Effector memory CD8-positive, alpha-beta T cell (primary cell): Measurements from ENCODE around the gene DOCK3.
"Not testable (repeated sequence)": the region's sequence is repeated elsewhere in the genome, so short reads cannot be mapped to it uniquely, and the experiment has no call there.

Experiments
- ATAC-seq: fragments of 150-1000 bp; cut with Tn5 transposase; replicated peaks from 2 replicates; pipeline ENCODE4 v1.10.0; 2021; ENCODE audit warnings: mild to moderate bottlenecking, moderate library complexity
- DNase-seq, 3 experiments: peaks; one replicate each; pipeline ENCODE4 v3.0.0; 2021
- H3K27ac Mint-ChIP-seq, 2 donors: one replicate each; pipeline ENCODE4 v1.8.0; 2022; ENCODE audit warnings: mild to moderate bottlenecking in 2 of 2, mixed read lengths in 2 of 2, moderate library complexity in 2 of 2
- H3K27me3 Mint-ChIP-seq, 2 donors: one replicate each; pipeline ENCODE4 v1.8.0; 2022; ENCODE audit warnings: mixed read lengths in 2 of 2
- H3K36me3 Mint-ChIP-seq: one replicate; pipeline ENCODE4 v1.8.0; 2022; ENCODE audit warnings: mild to moderate bottlenecking, moderate library complexity, mixed read lengths; ENCODE audit not compliant: insufficient read depth
- H3K4me1 Mint-ChIP-seq, 2 donors: one replicate each; pipeline ENCODE4 v1.8.0; 2022; ENCODE audit warnings: low read depth in 2 of 2, mixed read lengths in 2 of 2
- H3K4me3 Mint-ChIP-seq, 2 donors: one replicate each; pipeline ENCODE4 v1.8.0; 2022; ENCODE audit warnings: mild to moderate bottlenecking in 2 of 2, mixed read lengths in 2 of 2, moderate library complexity in 2 of 2
- H3K9me3 Mint-ChIP-seq, 2 donors: one replicate each; pipeline ENCODE4 v1.8.0; 2022; ENCODE audit warnings: mixed read lengths in 2 of 2

DOCK3 gene

DNA sequence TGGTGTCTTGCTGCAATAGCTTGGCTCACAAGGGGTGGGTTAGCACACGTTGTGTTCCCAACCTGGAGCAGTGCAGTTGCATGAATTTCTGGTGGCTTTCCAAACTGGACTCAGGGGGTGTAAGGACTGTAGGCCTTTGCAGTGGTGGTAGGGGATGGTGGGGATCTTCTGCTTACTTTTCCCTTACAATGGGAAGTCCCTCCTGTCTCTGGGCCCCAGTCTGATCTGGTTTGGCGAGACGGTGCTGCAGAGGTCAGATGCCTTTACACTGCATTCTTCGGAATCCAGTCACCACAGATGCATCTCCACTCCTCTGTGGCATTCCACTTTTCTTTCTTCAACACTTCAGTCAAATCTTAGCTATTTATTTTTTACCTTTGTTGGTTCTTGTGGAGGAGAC is 132.1 kb downstream of the DOCK3 start:
- Mint-ChIP-seq H3K4me1 (no peaks in the 10 kb centered on the region), H3K27ac (no peak overlapping the region), H3K4me3 (no peak overlapping the region), H3K27me3 (peaks cover 17 to 31% of the 10 kb centered on the region in 2 donors), H3K9me3 (no peaks in the 10 kb centered on the region), H3K36me3 (peaks cover 4% of the 10 kb centered on the region)
- ATAC-seq (no peak), DNase-seq (no peak)

DNA sequence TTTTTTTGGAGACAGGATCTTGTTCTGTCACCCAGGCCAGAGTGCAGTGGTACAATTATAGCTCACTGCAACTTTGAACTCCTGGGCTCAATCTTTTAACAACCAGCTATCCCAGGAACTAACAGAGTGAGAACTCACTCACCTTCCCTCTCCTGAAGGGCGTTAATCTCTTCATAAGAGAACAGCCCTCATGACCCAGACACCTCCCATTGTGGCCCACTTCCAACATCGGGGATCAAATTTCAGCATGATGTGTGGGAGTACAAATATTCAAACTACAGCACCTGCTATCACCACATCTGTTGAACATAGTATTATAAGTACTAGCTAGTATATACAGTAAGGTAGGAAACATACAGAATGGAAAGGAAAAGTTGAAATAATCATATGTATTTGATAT is 132.5 kb downstream of the DOCK3 start:
- ATAC-seq = no peak
- Mint-ChIP-seq H3K9me3 (no peaks in the 10 kb centered on the region), H3K27me3 (peaks cover 17 to 31% of the 10 kb centered on the region in 2 donors), H3K27ac (no peak overlapping the region), H3K4me1 (no peaks in the 10 kb centered on the region), H3K36me3 (peaks cover 4% of the 10 kb centered on the region), H3K4me3 (no peak overlapping the region)
- no peak for DNase-seq

DNA sequence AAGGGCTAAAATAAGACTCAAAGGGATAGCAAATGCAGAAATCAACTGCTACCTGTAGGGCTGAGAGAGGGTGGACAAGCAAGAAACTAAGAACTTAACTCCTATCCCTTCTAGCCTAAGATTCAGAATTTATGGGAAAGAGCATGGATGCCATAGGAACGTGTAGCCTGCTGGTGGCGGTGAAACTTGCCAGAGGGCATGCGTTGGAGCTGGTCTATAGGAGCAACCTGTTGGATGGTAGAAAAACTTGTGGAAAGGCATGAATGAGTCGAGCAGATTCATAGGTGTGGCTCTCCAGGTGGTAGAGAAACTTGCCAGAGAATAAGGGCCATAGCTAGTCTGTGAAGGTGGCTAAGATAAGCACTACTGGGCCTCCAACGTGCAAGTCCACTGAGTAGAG is 137.2 kb downstream of the DOCK3 start:
- Mint-ChIP-seq H3K4me3 (no peak overlapping the region), H3K27ac (no peak overlapping the region), H3K4me1 (no peaks in the 10 kb centered on the region), H3K27me3 (peaks cover 11 to 12% of the 10 kb centered on the region in 2 donors), H3K36me3 (no peaks in the 10 kb centered on the region), H3K9me3 (no peaks in the 10 kb centered on the region)
- DNase-seq (no peak), ATAC-seq (no peak)

DNA sequence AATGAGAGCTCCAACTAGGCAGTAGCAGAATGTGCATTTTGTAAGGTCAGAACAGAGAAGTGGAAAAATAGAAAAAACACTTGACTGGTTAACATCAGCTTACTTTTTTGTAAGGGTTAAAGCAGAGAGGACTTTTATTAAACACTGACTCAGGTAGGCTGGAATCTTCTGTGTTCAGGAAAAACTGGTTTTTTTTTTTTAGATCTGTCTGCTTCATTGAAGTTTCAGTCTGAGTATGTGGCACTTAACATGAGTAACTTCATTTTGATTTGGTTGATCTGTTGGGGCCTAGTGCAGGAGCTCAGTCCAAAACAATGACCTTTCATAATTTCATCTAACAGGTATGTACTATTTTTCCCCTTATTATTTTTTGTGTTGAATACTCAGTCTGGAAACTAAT is 141.1 kb downstream of the DOCK3 start:
- ATAC-seq = no peak
- Mint-ChIP-seq H3K27ac (no peak overlapping the region), H3K9me3 (no peaks in the 10 kb centered on the region), H3K4me1 (no peaks in the 10 kb centered on the region), H3K36me3 (no peaks in the 10 kb centered on the region), H3K27me3 (no peaks in the 10 kb centered on the region), H3K4me3 (no peak overlapping the region)
- DNase-seq = no peak

DNA sequence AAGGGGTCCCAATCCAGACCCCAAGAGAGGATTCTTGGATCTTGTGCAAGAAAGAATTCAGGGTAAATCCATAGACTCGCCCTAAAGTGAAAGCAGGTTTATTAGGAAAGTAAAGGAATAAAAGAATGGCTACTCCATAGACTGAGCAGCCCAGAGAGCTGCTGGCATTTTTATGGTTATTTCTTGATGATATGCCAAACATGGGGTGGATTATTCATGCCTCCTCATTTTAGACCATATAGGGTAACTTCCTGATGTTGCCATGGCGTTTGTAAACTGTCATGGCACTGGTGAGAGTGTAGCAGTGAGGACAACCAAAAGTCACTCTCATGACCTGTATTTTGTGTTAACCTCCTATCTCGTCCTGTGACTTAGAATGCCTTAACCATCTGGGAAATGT is 142.2 kb downstream of the DOCK3 start:
- Mint-ChIP-seq H3K27me3 (no peaks in the 10 kb centered on the region), H3K9me3 (no peaks in the 10 kb centered on the region), H3K4me3 (no peak overlapping the region), H3K4me1 (no peaks in the 10 kb centered on the region), H3K27ac (no peak overlapping the region), H3K36me3 (no peaks in the 10 kb centered on the region)
- no peak for ATAC-seq
- no peak for DNase-seq

DNA sequence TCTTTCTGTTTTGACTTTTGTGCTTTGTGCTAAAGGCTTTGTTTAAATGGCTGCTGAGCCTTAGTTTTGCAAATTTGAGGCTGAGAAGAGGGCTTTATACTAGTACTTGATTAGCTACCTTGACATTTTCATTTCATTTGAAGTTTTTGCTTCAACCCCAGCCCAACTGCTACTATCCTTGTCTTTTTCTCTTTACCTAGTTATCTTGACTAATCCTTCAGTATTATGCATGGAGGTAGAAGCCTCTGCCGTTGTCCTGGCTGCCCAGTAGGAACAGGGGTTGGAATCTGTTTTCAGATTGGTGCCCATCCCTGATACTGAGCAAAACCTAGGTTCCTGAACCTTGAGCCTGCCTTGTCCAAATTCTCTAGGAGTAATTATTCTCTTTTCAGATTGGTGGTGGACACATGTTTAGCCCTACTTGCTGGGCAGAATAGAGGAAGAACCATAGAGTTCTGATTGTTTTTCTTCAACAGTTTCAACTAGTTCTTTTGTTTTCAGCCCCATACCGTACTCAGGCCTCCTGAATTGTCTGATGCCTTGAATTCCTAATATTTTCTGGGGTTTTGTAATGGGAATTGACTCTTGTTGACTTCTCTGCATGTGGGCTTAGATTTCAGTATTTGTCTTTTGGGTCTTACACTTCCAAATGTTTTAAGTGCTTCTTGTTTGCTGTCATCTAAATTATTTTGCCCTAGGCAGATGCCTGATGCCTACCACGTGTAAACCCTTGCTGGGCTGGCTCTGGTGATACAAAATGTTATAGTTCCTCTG is 143.2 kb downstream of the DOCK3 start:
- Mint-ChIP-seq H3K4me3 (no peak overlapping the region), H3K4me1 (no peaks in the 10 kb centered on the region), H3K27ac (no peak overlapping the region), H3K9me3 (no peaks in the 10 kb centered on the region), H3K36me3 (no peaks in the 10 kb centered on the region), H3K27me3 (no peaks in the 10 kb centered on the region)
- ATAC-seq (no peak), DNase-seq (no peak)

DNA sequence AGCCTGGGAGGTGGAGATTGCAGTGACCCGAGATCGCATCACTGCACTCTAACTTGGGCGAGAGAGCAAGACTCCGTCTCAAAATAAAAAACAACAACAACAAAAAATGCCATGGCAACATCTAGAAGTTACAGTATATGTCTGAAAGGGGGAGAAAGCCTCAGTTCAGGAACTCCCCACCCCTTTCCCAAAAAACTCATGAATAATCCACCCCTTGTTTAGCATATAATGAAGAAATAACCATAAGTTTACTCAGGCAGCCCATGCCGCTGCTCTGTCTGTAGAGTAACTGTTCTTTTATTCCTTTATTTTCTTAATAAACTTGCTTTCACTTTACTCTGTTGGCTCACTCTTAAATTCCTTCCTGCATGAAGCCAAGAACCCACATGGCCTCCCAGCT is 145.2 kb downstream of the DOCK3 start:
- H3K27me3 Mint-ChIP-seq = no peaks in the 10 kb centered on the region
- no peak overlapping the region for H3K27ac Mint-ChIP-seq
- ATAC-seq = no peak
- DNase-seq = no peak
- no peak overlapping the region for H3K4me3 Mint-ChIP-seq
- no peaks in the 10 kb centered on the region for H3K36me3 Mint-ChIP-seq
- H3K4me1 Mint-ChIP-seq = no peaks in the 10 kb centered on the region
- no peaks in the 10 kb centered on the region for H3K9me3 Mint-ChIP-seq

DNA sequence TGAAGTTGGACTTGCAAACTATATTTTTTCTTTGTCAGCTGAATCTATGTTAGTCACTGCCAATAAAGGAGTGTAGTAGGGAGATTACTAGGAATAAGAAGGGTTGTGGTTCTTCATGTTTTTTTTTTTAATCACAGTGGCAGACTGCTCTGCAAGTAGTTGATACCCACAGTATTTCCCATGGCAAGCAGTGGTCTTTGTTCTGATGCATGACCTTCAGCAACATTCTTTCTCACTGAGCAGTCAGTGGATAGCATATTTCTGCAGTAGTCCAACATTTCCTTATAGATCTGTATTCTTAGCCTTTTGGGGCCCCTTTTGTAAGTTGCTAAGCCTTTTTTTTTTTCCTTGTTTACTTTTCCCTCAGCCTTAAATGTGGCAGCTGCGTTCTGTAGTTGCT is 151.1 kb downstream of the DOCK3 start:
- H3K9me3 Mint-ChIP-seq = no peaks in the 10 kb centered on the region
- H3K4me3 Mint-ChIP-seq = no peak overlapping the region
- H3K27me3 Mint-ChIP-seq = peaks cover 0 to 21% of the 10 kb centered on the region in 2 donors
- H3K27ac Mint-ChIP-seq = no peak overlapping the region
- DNase-seq (no peak), ATAC-seq (no peak)
- H3K4me1 Mint-ChIP-seq = no peaks in the 10 kb centered on the region
- no peaks in the 10 kb centered on the region for H3K36me3 Mint-ChIP-seq

DNA sequence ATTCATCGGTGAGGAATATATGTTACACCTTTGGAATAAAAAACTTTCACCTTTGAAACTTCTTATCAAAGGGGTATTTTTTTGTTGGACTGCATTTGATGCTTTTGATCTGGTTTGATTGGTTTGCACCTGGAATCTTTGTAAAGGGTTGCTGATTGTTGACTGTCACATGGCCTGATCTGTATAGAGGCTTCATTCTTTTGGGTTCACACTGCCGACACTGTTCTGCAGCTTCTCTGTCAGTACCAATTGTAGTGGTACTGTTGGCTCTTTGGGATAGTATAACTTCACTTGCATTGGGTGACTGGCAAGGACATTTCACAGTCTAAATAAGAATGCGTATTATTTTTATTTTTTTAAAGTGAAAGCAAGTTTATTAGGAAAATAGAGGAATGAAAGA is 155.7 kb downstream of the DOCK3 start:
- no peak overlapping the region for H3K4me3 Mint-ChIP-seq

DNA sequence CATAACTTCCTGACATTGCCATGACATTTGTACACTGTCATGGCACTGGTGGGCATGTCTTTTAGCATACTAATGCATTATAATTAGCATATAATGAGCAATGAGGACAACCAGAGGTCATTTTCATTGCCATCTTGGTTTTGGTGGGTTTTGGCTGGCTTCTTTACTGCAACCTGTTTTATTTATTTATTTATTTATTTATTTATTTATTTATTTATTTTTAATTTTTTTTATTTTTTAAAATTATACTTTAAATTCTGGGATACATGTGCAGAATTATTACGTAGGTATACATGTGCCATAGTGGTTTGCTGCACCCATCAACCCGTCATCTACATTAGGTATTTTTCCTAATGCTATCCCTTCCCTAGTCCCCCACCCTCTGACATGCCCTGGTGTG is 156.3 kb downstream of the DOCK3 start:
- DNase-seq, H3K4me1 Mint-ChIP-seq, H3K9me3 Mint-ChIP-seq, ATAC-seq, H3K4me3 Mint-ChIP-seq, H3K36me3 Mint-ChIP-seq, H3K27ac Mint-ChIP-seq: not testable (repeated sequence)
- H3K27me3 Mint-ChIP-seq = peaks cover 18 to 21% of the 10 kb centered on the region in 2 donors

More for the DNA sequence above, 155.7 kb downstream of the DOCK3 start:
- Mint-ChIP-seq H3K9me3 (peaks cover 0 to 2% of the 10 kb centered on the region in 2 donors), H3K27ac (no peak overlapping the region), H3K27me3 (peaks cover 18 to 21% of the 10 kb centered on the region in 2 donors), H3K4me1 (no peaks in the 10 kb centered on the region), H3K36me3 (no peaks in the 10 kb centered on the region)
- DNase-seq (no peak), ATAC-seq (no peak)

DNA sequence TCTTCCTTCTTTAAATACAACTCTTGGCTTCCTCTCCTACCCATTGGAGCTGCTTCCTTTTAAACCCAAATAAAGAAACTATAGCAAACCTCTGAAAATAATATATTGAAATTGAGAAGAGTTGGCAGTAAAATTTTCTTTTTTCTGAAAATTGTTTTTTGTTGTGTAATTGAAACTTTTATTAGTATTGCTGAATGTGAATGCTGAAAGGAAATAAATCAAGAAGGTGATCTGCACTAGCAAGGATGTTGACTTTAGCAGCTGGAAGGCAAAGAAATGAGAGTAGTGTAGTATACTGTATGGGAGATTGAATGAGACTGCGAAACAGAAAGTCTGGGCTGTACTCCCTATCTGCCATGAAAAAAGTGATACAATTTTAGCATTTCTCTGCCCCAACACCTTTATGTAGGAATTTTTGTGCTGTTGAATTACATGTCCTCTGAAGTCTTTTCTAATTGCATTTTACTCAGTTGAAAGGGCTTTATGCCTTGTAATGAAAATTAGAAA is 166.3 kb downstream of the DOCK3 start:
- H3K9me3 Mint-ChIP-seq = no peaks in the 10 kb centered on the region
- no peaks in the 10 kb centered on the region for H3K4me1 Mint-ChIP-seq
- ATAC-seq (no peak), DNase-seq (no peak)
- H3K36me3 Mint-ChIP-seq = no peaks in the 10 kb centered on the region
- H3K4me3 Mint-ChIP-seq = no peak overlapping the region
- no peak overlapping the region for H3K27ac Mint-ChIP-seq
- peaks cover 20 to 31% of the 10 kb centered on the region in 2 donors for H3K27me3 Mint-ChIP-seq

DNA sequence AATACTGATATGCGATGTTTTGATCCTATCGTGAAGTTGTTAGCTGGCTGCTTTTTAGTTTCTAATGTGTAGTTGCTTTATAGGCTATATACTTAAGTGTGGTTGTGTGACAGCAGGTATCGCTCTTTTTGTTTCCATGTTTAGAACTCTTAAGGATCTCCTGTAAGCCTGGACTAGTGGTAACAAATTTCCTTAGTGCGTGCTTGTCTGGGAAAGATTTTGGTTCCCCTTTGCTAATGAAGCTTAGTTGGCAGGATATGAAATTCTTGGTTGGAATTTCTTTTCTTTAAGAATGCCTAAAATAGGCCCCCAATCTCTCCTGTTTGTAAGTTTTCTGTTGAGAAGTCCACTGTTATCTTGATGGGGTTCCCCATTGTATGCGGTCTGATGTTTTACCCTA is 173.6 kb downstream of the DOCK3 start:
- no peak overlapping the region for H3K27ac Mint-ChIP-seq

DNA sequence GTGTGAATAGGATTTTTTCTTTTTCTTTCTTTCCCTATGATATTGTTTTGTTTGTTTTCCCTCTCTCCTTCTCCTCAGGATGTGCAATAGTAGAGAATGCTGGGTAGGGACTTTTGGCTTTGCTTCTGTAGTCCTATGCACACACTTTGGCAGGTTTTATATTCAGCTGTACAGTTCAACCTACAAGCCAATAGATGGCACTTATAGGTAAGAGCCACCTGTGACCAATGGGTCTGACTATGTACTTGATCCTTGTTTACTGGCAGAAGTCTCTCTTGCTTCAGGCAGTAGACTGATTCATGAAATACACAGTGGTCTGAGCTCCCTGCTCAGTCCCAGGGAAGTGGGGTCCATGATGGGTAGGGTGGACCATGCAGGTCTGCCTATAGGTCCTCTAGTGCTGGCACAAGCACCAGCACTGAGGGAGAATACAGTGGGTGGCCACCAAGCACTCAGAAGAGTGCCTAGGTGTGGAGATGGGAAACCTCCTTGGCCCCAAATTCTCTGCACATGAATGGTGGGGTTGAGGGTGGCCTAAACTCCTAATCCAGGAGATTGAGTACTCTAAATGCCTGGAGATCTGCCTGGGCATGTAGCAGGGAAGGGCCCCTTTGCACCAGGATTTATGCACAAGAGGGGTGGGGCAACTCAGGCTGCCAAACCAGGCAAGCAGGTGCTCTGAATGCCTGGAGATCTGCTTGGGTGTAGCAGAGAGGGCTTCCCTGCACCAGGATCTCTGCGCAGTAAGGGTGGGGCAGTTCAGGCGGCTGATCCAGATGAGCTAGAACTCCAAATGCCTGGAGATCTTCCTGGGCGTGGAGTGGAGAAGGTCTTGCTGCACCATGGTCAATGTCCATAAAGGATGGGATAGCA is 176.1 kb downstream of the DOCK3 start:
- no peaks in the 10 kb centered on the region for H3K9me3 Mint-ChIP-seq
- DNase-seq (no peak), ATAC-seq (no peak)
- H3K27me3 Mint-ChIP-seq = peaks cover 16 to 26% of the 10 kb centered on the region in 2 donors
- H3K27ac Mint-ChIP-seq = no peak overlapping the region
- H3K4me3 Mint-ChIP-seq = no peak overlapping the region
- H3K36me3 Mint-ChIP-seq = no peaks in the 10 kb centered on the region
- no peaks in the 10 kb centered on the region for H3K4me1 Mint-ChIP-seq

More for the DNA sequence above, 173.6 kb downstream of the DOCK3 start:
- Mint-ChIP-seq H3K4me1 (no peaks in the 10 kb centered on the region), H3K36me3 (no peaks in the 10 kb centered on the region), H3K4me3 (no peak overlapping the region), H3K27me3 (peaks cover 26 to 30% of the 10 kb centered on the region in 2 donors), H3K9me3 (no peaks in the 10 kb centered on the region)
- no peak for DNase-seq
- no peak for ATAC-seq

DNA sequence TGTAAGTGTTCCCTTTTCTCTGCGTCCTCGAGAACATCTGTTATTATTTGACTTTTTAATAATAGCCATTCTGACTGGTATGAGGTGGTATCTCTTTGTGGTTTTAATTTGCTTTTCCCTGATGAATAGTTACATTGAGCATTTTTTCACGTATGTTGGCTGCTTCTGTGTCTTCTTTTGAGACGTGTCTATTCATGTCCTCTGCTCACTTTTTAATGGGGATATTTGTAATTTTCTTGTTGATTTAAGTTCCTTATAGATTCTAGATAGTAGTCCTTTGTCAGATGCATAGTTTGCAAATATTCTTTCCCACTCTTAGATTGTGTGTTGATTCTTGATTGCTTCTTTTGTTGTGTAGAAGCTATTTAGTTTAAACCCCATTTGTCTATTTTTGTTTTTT is 179.2 kb downstream of the DOCK3 start:
- no peak for ATAC-seq

More for the DNA sequence above, 179.2 kb downstream of the DOCK3 start:
- H3K27me3 Mint-ChIP-seq = peaks cover 6 to 19% of the 10 kb centered on the region in 2 donors
- no peaks in the 10 kb centered on the region for H3K9me3 Mint-ChIP-seq
- no peak overlapping the region for H3K4me3 Mint-ChIP-seq
- H3K36me3 Mint-ChIP-seq = no peaks in the 10 kb centered on the region
- H3K27ac Mint-ChIP-seq = no peak overlapping the region
- H3K4me1 Mint-ChIP-seq = no peaks in the 10 kb centered on the region
- DNase-seq = no peak
